ENCODE measurements around the gene LCP2. TPM values are rescaled to one million over a fixed set of nuclear protein-coding genes. Genes with fewer than 3 reads are reported as not detected.

The LCP2 gene
- total RNA-seq, 1 experiment from 2014 or later: not detected

GRCh38 chr5:170211575-170212334 lies 85.8 kb downstream of the LCP2 start:
- TF ChIP-seq CTCF (conservative IDR thresholded peaks at IDR 0.05): no peak
- H2BK15ac ChIP-seq (ENCODE audit: low read depth, low read length): no peak overlapping the region
- H3K18ac ChIP-seq (ENCODE audit: insufficient read length, low read depth, low read length): no peak overlapping the region
- Mint-ChIP-seq H3K9me3 (no peaks in the 10 kb centered on the region; a peak in 1 of 5 replicates), H3K4me3 (no peak overlapping the region), H3K27me3 (ENCODE audit: low read depth) (peaks cover 1% of the 10 kb centered on the region), H3K36me3 (ENCODE audit: insufficient read depth in 1 of 3, low read depth in 3 of 3) (no peaks in the 10 kb centered on the region), H3K27ac (no peak overlapping the region), H3K4me1 (no peaks in the 10 kb centered on the region)
- DNase-seq: no peak
- H3K14ac ChIP-seq (ENCODE audit: insufficient read depth, low read length): no peak overlapping the region
- H2BK12ac ChIP-seq (ENCODE audit: insufficient read length, low read depth, low read length): no peak overlapping the region
- no peak overlapping the region for H2AK5ac ChIP-seq (ENCODE audit: insufficient read length, low read length)
- H3K9me3 ChIP-seq (ENCODE audit: control insufficient read depth, low read depth, low read length): no peaks in the 10 kb centered on the region
- no peak overlapping the region for H3K27ac ChIP-seq (ENCODE audit: insufficient read length, low read depth, low read length)
- H3K4ac ChIP-seq (ENCODE audit: low read depth, low read length): no peak overlapping the region
- H4K5ac ChIP-seq (ENCODE audit: insufficient read length, low read depth, low read length): no peak overlapping the region
- no peak overlapping the region for H2BK5ac ChIP-seq (ENCODE audit: insufficient read length, low read length)
- no peaks in the 10 kb centered on the region; the same call in 1 of the 2 replicates for H3K27me3 ChIP-seq (ENCODE audit: insufficient read depth, low read length)
- H4K91ac ChIP-seq (ENCODE audit: insufficient read length, low read depth, low read length): no peak overlapping the region
- H3K4me1 ChIP-seq (ENCODE audit: insufficient read depth, low read length): no peaks in the 10 kb centered on the region
- no peak overlapping the region for H2AFZ ChIP-seq (ENCODE audit: low read length)
- H4K20me1 ChIP-seq (ENCODE audit: control insufficient read depth, insufficient read depth, insufficient read length): no peaks in the 10 kb centered on the region
- WGBS (ENCODE audit: extremely low coverage, insufficient read length, low lambda C conversion rate): no CpG with 5 or more reads among the region's 1 CpG
- no peak overlapping the region for H2BK120ac ChIP-seq (ENCODE audit: low read depth, low read length, poor library complexity, severe bottlenecking)
- no peak overlapping the region for H3K56ac ChIP-seq (ENCODE audit: insufficient read length, low read depth, low read length)
- H4K8ac ChIP-seq (replicated peaks; ENCODE audit: insufficient read length, low read depth, low read length): no peak overlapping the region
- no peak overlapping the region for H3K9ac ChIP-seq (ENCODE audit: extremely low read depth, insufficient read length, low read length)
- no peak overlapping the region for H3K23ac ChIP-seq (ENCODE audit: insufficient read length, low read depth, low read length)
- H3K79me1 ChIP-seq (ENCODE audit: insufficient read depth, low read depth, low read length, poor library complexity, severe bottlenecking): no peaks in the 10 kb centered on the region
- H3K23me2 ChIP-seq (ENCODE audit: insufficient read length, low read depth, low read length, poor library complexity, severe bottlenecking): no peaks in the 10 kb centered on the region
- no peak overlapping the region for H3T11ph ChIP-seq (ENCODE audit: low read length)
- no peak overlapping the region for H2BK20ac ChIP-seq (ENCODE audit: low read depth, low read length, poor library complexity, severe bottlenecking)
- no peaks in the 10 kb centered on the region for H3K79me2 ChIP-seq (ENCODE audit: insufficient read depth, low read length)
- H3K4me2 ChIP-seq (ENCODE audit: insufficient read depth, insufficient read length, low read length): no peak overlapping the region

Measured in H9 (cell line).